HEK293T (cell line): ENCODE data around the gene ATOH8.

ENCODE experiments used
- BHLHE40 ChIP-seq: fragments of 450-650 bp; IDR thresholded peaks from 2 replicates; pipeline ENCODE4 v1.6.1; 2016; ENCODE audit warnings: mild to moderate bottlenecking, moderate library complexity, borderline replicate concordance
- CTBP1 ChIP-seq: fragments of 450-650 bp; IDR thresholded peaks from 2 replicates; pipeline ENCODE4 v1.6.1; 2016; ENCODE audit warnings: borderline replicate concordance
- FOXM1 ChIP-seq: fragments of 450-650 bp; IDR thresholded peaks from 2 replicates; pipeline ENCODE4 v1.6.1; 2017; ENCODE audit warnings: mild to moderate bottlenecking, borderline replicate concordance
- SP1 ChIP-seq: fragments of 450-650 bp; IDR thresholded peaks from 2 replicates; pipeline ENCODE4 v1.6.1; 2017
- ZNF384 ChIP-seq: fragments of 450-650 bp; IDR thresholded peaks from 2 replicates; pipeline ENCODE4 v1.6.1; 2016

DNA sequence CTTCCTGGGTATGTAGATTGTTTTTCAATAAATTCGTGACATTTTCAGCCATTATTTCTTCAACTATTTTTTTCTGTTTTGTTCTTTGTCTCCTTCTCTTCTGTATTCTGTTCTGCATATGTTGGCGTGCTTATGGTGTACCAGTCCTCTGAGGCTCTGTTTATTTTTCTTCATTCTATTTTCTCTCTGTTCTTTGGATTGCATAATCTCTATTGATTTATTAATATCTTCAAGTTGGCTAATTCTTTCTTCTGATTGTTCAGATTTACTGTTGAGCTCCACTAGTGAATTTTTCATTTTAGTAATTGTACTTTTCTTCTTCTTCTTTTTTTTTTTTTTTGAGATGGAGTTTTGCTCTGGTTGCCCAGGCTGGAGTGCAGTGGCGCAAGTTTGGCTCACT lies 49.8 kb upstream of the ATOH8 start:
- TF ChIP-seq SP1: no peak
- TF ChIP-seq BHLHE40: no peak
- no peak for TF ChIP-seq ZNF384
- no peak for TF ChIP-seq FOXM1
- no peak for TF ChIP-seq CTBP1
